HG03439 (cell line): ENCODE results near the gene RASSF10.

ENCODE experiments used
- ATAC-seq: cut with Tn5 transposase; IDR thresholded peaks from one replicate; pipeline ENCODE4 v1.9.1; 2021; ENCODE audit warnings: mild to moderate bottlenecking, moderate library complexity; ENCODE audit not compliant: unreplicated experiment

The RASSF10 gene

DNA sequence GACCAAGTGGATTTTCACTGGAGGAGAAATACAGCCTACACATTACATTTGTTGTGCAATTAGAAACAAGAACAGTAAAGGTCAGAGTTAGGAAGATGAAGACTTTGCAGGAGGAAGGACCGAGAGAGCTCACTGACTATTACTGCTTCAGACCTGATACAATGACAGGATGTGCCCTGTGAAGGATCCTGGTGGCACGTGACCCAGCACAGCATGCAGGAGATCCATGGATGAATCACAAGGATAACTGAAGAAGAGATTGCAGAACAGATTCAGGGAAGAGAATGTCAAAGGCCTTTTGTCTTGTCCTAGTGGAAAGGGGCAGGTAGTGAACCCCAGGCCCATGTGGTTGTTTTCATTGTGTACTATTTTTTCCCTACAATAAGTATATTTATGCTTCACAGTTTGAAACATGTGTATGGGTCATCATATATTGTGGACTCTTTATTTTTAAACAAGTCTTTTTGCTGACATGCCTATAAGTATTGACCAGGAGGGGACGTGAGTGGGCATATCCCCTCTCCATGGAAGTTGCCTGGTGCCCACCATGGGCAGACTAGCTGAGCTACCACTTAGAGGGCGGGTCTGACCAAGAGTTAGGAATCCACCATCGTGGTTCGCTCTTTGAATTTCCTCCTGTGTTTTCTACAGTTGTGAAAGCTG lies 44.3 kb downstream of the RASSF10 start:
- ATAC-seq, result no peak

DNA sequence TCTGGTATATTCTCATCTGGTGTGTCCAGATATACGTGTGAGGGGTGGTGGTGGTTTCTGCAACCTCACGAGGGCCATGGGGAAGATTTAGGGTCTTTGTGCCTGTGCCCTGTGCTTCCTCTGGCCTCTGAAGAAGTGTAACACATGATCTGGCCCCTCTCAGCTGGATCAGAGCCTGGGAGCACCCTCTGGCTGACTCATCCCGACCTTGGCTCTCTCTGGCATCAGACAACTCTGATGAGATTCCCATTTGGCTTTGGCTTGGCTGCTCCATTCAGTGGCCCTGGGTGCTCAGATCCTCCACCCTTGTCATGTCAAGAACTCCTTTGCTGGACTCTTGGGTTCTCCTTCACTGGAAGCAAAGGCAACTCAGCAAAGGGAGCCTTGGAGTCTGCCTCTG lies 45.2 kb downstream of the RASSF10 start:
- ATAC-seq, result no peak

DNA sequence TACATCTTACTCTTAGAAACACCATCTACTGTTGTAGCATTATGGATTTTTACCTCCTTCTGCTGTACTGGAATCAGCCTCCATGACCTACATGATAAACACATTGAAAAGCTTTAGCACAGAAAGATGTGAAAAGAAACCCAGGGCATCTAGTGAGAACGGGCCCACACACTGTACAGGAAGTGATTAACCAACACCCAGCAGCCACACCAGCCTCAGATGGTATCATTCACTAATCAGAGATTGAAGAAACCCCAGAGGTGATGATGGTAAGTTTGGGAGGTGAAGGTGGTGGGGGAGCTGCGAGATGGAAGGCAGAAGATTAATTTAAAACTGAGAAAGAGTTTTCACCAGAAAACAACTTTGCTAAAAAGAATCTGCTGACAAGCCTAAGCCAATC lies 46.1 kb downstream of the RASSF10 start:
- no peak for ATAC-seq

DNA sequence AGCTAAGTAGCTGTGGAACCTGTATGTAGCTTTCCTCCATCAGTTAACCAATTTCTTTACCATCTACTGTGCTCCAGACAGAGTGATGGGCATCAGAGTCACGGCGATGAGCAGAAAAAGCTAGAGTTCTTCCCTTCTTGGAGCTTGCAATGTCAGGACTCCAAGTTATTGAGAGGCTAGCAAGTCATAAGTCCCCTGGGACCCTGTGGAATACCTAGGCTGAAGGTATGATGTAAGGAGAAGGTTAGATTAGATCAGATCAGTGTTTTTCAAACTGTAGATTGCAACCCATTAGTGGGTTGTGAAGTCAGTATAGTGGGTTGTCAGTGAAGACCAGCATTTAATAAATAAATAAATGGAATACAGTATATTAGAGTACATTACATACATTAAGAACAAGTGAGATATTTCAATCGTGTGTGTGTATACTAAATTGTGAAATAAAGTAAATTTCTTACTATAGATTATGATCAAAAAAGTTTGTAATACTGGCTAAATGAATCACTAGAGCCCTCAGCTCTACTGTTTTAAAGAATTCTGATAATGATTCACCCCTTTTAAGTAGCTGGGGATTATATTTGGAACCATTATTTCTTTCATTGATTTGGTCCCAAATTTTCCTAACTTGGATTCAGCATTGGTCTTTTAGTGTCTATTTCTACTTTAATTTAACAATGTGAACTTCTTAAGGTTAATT lies 52.3 kb downstream of the RASSF10 start:
- ATAC-seq, result no peak
